ENCODE measurements around the gene STEAP4. TPM values are rescaled to one million over a fixed set of nuclear protein-coding genes. Genes with fewer than 3 reads are reported as not detected.

STEAP4 gene
- total RNA-seq, 1 experiment from 2014 or later, result 0.17 TPM

DNA sequence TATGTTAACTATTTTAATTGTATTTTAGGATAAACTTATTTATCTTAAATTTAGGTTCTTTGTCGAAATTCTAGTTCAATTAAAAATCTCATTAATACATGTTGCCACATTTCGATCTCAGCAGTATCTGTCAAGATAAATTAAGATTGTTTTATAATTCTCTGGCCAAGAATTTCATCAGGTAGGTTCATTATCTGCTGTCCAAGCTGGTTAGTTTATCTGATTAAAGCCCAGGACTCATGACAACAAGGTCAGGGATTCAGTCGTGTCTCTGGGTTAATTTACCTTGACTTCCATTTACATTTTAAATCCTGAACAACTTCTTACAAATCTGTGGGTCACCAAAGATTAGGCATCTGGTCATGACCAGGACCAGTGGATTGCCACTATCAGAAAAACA lies 7.6 kb downstream of the STEAP4 start:
- Mint-ChIP-seq H3K4me1 (peaks cover 5% of the 10 kb centered on the region; the same call in 1 of the 2 replicates), H3K36me3 (no peaks in the 10 kb centered on the region), H3K4me3 (no peak overlapping the region), H3K27me3 (ENCODE audit: low read depth) (no peaks in the 10 kb centered on the region), H3K27ac (no peak overlapping the region), H3K9me3 (no peaks in the 10 kb centered on the region)
- DNase-seq (ENCODE audit: low spot score) (no peak), ATAC-seq (no peak)
- ChIA-PET CTCF (interaction anchor here (1.8 to 3.0 kb wide), 2 partner anchors 56 kb away, joined by 4 to 6 read pairs; no protein-coding TSS in a partner anchor), POLR2A (no interaction called here)
- TF ChIP-seq FOXK1 (CRISPR knock-in tag; IDR thresholded peaks at IDR 0.05) (no peak), TP53 (CRISPR knock-in tag; IDR thresholded peaks at IDR 0.05) (no peak), SMAD4 (CRISPR knock-in tag; IDR thresholded peaks at IDR 0.05) (no peak), ZNF138 (CRISPR knock-in tag; conservative IDR thresholded peaks at IDR 0.05) (no peak), PRRX2 (CRISPR knock-in tag; IDR thresholded peaks at IDR 0.05) (no peak), NR2C2 (CRISPR knock-in tag; IDR thresholded peaks at IDR 0.05) (no peak), ZNF317 (CRISPR knock-in tag; IDR thresholded peaks at IDR 0.05; ENCODE audit: borderline replicate concordance, low read depth) (no peak), NR1H2 (CRISPR knock-in tag; IDR thresholded peaks at IDR 0.05) (no peak), RORB (CRISPR knock-in tag; IDR thresholded peaks at IDR 0.05) (no peak), TCF7 (CRISPR knock-in tag; IDR thresholded peaks at IDR 0.05; ENCODE audit: low read depth) (no peak), MLX (CRISPR knock-in tag; IDR thresholded peaks at IDR 0.05) (no peak), ZMAT4 (CRISPR knock-in tag; IDR thresholded peaks at IDR 0.05) (no peak), GABPB1 (CRISPR knock-in tag; IDR thresholded peaks at IDR 0.05) (no peak), SP1 (CRISPR knock-in tag; conservative IDR thresholded peaks at IDR 0.05) (no peak), CDX4 (CRISPR knock-in tag; IDR thresholded peaks at IDR 0.05; ENCODE audit: borderline replicate concordance) (no peak)
- TF ChIP-seq, protein P1, sequence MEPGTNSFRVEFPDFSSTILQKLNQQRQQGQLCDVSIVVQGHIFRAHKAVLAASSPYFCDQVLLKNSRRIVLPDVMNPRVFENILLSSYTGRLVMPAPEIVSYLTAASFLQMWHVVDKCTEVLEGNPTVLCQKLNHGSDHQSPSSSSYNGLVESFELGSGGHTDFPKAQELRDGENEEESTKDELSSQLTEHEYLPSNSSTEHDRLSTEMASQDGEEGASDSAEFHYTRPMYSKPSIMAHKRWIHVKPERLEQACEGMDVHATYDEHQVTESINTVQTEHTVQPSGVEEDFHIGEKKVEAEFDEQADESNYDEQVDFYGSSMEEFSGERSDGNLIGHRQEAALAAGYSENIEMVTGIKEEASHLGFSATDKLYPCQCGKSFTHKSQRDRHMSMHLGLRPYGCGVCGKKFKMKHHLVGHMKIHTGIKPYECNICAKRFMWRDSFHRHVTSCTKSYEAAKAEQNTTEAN (CRISPR knock-in tag; IDR thresholded peaks at IDR 0.05), result no peak

DNA sequence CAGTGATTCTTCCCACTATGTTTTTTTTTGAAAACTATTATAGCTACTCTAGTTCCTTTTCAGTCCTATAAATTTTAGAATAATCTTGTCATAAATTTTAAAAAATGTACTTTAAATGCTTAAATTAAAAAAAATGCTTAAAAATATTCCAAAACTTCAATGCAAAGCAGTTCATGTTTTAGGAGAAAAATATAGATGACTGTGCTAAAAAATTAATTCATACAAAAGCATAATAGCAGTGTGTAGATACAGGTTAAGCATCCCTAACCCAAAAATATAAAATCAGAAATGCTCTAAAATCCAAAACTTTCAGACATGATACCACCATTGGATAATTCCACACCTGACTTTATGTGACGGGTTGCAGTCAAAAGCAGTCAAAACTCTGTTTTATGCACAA lies 12.8 kb downstream of the STEAP4 start:
- DNase-seq (ENCODE audit: low spot score) (no peak), ATAC-seq (no peak)
- ChIA-PET CTCF (no interaction called here), POLR2A (no interaction called here)
- Mint-ChIP-seq H3K27ac (no peak overlapping the region), H3K27me3 (ENCODE audit: low read depth) (no peaks in the 10 kb centered on the region), H3K36me3 (no peaks in the 10 kb centered on the region), H3K4me3 (no peak overlapping the region), H3K4me1 (0 out of 2 replicates have a peak, but pooled peaks cover 3% of the 10 kb centered on the region), H3K9me3 (no peaks in the 10 kb centered on the region)
- TF ChIP-seq CBFB (CRISPR knock-in tag; IDR thresholded peaks at IDR 0.05; ENCODE audit: low read depth) (no peak), TP53 (CRISPR knock-in tag; IDR thresholded peaks at IDR 0.05) (no peak), ZNF317 (CRISPR knock-in tag; IDR thresholded peaks at IDR 0.05; ENCODE audit: borderline replicate concordance, low read depth) (no peak), USF2 (CRISPR knock-in tag; IDR thresholded peaks at IDR 0.05) (no peak), TEAD1 (CRISPR knock-in tag; IDR thresholded peaks at IDR 0.05) (no peak), E2F1 (CRISPR knock-in tag; IDR thresholded peaks at IDR 0.05) (no peak), EMX1 (CRISPR knock-in tag; IDR thresholded peaks at IDR 0.05) (no peak), MLX (CRISPR knock-in tag; IDR thresholded peaks at IDR 0.05) (no peak), NFATC4 (CRISPR knock-in tag; IDR thresholded peaks at IDR 0.05) (no peak), TEAD4 (CRISPR knock-in tag; IDR thresholded peaks at IDR 0.05) (no peak)
- TF ChIP-seq, protein P2, sequence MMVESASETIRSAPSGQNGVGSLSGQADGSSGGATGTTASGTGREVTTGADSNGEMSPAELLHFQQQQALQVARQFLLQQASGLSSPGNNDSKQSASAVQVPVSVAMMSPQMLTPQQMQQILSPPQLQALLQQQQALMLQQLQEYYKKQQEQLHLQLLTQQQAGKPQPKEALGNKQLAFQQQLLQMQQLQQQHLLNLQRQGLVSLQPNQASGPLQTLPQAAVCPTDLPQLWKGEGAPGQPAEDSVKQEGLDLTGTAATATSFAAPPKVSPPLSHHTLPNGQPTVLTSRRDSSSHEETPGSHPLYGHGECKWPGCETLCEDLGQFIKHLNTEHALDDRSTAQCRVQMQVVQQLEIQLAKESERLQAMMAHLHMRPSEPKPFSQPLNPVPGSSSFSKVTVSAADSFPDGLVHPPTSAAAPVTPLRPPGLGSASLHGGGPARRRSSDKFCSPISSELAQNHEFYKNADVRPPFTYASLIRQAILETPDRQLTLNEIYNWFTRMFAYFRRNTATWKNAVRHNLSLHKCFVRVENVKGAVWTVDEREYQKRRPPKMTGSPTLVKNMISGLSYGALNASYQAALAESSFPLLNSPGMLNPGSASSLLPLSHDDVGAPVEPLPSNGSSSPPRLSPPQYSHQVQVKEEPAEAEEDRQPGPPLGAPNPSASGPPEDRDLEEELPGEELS (CRISPR knock-in tag; IDR thresholded peaks at IDR 0.05), result no peak
- TF ChIP-seq, protein P3, sequence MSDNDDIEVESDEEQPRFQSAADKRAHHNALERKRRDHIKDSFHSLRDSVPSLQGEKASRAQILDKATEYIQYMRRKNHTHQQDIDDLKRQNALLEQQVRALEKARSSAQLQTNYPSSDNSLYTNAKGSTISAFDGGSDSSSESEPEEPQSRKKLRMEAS (CRISPR knock-in tag; IDR thresholded peaks at IDR 0.05), result no peak
- TF ChIP-seq, protein P4, sequence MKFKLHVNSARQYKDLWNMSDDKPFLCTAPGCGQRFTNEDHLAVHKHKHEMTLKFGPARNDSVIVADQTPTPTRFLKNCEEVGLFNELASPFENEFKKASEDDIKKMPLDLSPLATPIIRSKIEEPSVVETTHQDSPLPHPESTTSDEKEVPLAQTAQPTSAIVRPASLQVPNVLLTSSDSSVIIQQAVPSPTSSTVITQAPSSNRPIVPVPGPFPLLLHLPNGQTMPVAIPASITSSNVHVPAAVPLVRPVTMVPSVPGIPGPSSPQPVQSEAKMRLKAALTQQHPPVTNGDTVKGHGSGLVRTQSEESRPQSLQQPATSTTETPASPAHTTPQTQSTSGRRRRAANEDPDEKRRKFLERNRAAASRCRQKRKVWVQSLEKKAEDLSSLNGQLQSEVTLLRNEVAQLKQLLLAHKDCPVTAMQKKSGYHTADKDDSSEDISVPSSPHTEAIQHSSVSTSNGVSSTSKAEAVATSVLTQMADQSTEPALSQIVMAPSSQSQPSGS (CRISPR knock-in tag; IDR thresholded peaks at IDR 0.05; ENCODE audit: borderline replicate concordance, low read depth), result no peak
